H1 (cell line): Measurements from ENCODE around the gene KSR2. TPM values are rescaled to one million over a fixed set of nuclear protein-coding genes. Genes with fewer than 3 reads are reported as not detected.

ENCODE experiments used
- CHD1 ChIP-seq: IDR thresholded peaks from 2 replicates; pipeline ENCODE4 v1.6.1; 2012; ENCODE audit warnings: low read depth, low read length, improper control_type of control experiment
- POLR2AphosphoS5 ChIP-seq: IDR thresholded peaks from 2 replicates; pipeline ENCODE4 v1.6.1; 2011; ENCODE audit warnings: low read depth, low read length
- TAF1 ChIP-seq: IDR thresholded peaks from 2 replicates; pipeline ENCODE4 v1.6.1; 2011; ENCODE audit warnings: mild to moderate bottlenecking, low read depth, low read length
- polyA plus RNA-seq, 7 experiments: library from polyadenylated mRNA; depleted of rRNA in 3 of 7; stranded (reverse) in 5 of 7; unstranded in 2 of 7; fragments of >200 nt in 5 of 7; fragments of 200-250 nt in 2 of 7; gene quantifications; 1 replicate in 5 of 7; 2 replicates in 1 of 7; 4 replicates in 1 of 7; pipeline versions ENCODE4 v1.2.1 to v1.2.3, GENCODE V29; 2011 to 2013; ENCODE audit warnings: missing spikeins in 2 of 7, mixed read lengths in 2 of 7
- total RNA-seq: library from RNA; stranded (reverse); fragmentation: NEBNext Ultra II Directional; extraction: Animal tissue kit (Norgen Biotek cat#: 25700); gene quantifications from 2 replicates; pipeline ENCODE4 v1.2.1, GENCODE V29; 2021

The KSR2 gene
- total and polyA plus RNA-seq, 2 of the 8 experiments (the other 6 are each of a cell fraction or from before 2014, with no cell fraction given), result 0.74 to 2.2 TPM

DNA sequence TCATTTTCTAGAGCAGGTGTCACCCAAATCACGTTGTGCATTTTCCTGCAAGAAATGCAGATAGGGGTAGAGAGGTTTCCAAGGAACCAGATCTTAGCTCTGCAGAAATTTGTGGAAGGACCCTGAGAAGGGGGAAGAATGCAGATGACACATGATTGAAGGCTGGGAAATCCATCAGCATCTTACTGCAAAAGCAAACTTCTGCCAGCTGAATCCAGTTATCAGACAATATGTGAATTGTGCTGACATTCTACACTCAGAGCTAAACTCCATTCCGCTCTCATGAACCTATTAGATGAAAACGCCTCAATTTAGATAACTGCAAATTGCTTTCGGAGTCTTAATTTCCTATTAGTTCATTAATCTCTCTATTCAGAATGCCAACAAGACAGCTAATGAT is 396.0 kb downstream of the KSR2 start (continued):
- no peak for TF ChIP-seq POLR2AphosphoS5
- TF ChIP-seq CHD1, result no peak
- TF ChIP-seq TAF1, result no peak
